CMK (cell line): ENCODE data around the gene SP3.

ENCODE experiments used
- DNase-seq: peaks from one replicate; pipeline ENCODE4 v3.0.0-alpha.2; 2010; ENCODE audit warnings: low read depth

SP3 gene

DNA sequence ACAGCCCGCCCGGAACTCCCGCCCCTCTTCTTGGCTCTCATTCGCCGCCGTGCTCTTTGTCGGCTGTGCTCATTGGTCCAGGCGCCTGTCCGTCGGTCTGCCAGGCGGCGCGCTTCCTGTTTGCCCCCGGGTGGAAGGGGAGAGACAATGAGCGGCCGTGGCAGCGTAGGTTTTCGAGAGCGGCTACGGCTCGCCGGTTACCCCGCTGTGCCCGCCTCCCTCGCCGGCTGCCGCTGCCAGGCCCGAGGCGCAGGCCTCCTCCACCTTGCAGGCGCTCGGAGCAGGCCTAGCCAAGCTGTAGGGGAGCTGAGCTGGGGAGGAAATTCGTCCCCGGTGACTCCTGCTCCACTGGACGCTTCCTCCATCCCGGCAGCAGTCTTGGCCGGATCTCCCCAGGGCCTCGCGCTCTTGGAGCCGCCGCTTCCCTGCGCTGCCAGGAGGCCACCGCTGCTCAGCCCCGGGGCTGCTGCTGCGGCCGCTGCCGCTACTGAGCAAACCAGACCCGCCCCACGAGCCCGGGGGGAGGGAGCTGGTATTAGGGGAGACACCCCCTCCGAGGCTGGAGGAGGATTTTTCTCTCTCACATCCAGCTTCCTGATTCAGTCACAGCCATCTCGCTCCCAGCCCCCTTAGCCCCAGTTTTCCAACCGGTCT is at the start of gene SP3:
TSS of gene SP3 (minus strand) at position 2 of the 654 bp plus-strand sequence. CDS start 202 bp downstream, outside the sequence.
- DNase-seq: peak; percentile 86

DNA sequence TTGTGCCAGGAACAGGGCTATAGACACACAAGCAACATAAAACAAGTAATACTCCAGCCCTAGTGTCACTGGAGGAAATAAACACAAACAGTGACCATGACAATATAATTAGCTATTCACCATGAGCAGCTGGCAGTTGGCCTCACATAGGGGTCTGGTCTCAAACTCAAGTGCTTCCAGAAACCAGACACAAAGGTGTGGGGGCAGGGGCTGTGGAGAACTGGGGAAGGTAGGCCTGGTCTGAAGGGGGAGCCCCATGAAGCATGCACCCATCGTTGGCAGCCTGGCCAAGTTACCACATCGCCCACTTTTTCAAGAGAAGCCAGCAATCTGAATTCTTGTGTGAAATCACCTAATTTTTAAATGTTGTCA is 49.5 kb upstream of the SP3 start:
- no peak for DNase-seq

DNA sequence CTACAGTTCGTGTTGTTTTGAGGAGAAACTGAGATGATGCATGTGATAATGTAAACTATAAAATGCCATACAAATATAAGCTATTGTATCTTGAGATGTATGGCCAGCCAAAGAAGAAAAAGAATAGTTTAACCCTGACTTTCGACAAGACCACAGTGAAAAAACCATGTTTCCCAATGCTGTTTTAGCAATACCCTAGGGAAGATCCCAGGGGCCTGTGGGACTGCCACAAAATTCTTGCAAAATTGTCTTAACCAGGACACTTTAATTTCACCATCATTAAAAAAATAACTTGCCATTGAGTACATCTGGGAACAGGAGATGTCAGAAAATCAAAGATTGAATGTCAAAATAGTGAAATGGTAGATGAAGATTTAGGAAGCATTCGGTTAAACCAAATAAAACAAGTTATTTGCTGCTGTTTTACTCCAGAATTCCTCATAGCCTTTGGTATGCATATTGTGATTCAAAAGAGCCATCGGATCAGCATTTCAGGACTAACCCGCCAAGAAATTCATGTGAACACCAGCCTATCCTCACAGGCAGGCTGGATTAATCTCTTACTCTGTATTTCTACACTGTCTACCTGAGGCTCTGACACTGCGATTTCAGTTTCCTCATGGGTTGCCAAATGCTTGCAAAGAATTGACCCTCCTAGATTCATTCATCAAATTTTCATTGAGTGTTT is 49.0 kb upstream of the SP3 start:
- DNase-seq: no peak

DNA sequence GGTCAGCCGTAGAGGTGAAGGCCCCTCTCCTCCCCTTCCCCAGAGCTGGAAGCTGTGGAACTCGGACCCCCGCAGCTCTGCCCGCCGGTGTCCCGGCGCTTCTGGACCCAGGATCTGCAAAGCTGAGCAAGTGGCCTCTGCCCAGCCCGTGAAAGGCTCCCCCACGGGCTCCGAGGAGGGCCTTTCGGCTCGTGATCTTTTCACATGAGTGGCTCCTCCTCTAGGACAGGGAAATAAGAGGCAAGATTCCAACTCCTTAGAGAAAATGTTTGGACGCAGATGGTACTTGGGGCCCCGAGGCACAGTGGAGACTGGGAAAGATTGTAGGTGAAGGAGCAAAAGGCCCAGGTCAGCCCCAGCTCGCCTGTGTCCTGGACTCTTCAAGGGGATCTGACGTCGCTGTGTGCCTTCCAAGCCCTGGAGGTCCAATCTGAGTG is 48.2 kb upstream of the SP3 start:
- DNase-seq: no peak

DNA sequence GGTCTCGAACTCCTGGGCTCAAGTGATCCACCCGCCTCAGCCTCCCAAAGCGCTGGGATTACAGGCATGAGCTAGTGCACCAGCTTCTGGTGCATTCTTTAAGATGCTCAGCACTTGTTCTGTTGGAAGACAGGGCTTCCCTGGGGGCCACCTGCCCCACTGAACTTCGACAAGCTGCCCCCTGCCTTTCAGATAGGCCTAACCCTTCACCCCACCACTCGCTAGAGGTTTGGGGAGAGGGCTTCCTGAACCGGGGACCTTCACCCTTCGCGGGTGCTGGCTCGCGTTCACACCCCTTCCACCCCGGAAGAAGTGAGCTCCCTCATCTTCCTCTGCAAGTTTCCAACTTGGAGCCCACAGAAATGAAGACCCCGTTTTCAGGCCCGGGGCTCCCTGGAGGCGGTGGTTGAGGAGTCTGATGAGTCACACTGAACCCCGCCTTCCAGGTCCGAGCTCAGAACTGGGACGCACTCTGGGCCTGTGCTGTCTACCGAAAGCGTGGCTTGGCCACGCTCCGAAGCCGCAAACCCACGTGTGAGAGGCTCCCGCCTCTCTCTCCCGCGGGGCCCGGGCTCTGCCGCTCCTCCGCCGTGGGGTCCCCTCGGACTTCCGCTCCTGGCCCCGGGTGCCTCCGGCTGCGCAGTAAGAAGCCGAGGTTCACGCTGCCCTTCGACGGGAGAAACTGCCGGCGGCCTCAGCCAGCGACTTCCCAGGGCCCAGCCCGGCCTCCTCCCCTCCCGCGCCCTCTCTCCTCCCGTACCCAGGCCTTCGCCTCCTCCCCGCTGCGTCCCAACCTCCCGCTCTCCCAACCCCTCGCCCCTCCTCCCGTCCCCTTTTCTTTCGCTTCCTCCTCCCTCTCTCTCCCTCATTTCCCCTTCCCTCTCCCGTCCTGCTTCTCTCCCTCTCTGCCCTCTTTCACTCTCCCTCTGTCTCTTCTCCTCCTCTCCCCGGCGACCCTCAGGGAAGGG is 47.5 kb upstream of the SP3 start:
- DNase-seq: no peak

GRCh38 chr2:174011796-174012195 is 46.6 kb upstream of the SP3 start:
- DNase-seq: no peak

DNA sequence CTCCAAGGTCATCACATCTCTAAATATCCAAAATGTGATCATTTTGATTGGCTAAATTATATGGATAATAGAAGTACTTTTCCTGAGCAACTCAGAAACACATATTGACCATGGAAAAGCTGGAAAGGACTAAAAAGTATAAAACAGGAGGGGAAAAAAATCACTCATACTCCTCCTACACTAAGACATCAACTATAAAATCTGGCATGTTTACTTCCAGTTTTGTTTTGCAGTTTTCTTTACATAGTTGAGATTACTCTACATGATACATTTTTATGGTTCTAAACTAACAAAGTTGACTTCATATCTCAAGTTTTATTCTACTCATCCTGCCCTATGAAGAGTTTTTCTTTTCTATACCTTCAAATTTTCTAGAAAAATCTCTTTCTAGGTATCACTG is 46.0 kb upstream of the SP3 start:
- DNase-seq: no peak

- no peak for DNase-seq
Observed at GRCh38 chr2:174009488-174010223, 44.5 kb upstream of the SP3 start.

DNA sequence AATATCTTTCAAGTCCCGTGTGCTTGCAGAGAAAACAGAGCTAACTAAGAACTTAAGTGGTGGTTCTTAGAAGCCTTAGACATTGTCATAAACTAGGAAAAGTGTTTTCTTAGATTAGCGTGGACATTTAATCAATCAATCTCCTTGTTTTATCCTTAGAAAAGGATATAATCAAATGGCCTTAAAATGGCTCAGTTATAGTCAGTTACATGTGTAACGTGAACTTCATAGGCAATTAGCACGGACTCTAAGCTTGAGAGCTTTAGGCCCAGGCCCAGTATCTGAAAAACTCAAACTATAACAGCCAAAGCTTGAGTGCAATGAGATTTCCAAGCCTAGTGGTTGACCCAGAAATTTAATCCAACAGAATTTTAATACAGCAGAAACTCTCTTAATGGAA is 43.5 kb upstream of the SP3 start:
- no peak for DNase-seq

DNA sequence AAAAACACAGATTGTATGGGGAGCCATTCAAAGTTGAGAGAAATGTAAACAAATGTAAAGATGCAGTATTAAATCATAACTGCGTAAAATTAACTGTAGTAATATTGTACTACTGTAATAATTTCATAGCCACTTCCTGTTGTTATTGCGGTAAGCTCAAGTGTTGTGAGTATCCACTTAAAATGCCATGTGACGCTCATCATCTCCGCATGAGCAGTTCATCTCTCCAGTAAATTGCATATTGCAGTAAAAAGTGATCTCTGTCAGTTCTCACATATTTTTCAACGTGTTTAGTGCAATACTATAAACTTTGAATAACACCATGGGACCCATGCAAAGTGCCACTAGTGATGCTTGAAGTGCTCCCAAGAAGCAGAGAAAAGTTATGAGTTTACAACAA is 41.8 kb upstream of the SP3 start:
- DNase-seq: no peak

GRCh38 chr2:174005801-174006419 is 40.7 kb upstream of the SP3 start:
- DNase-seq: no peak

GRCh38 chr2:174004905-174005605 is 39.9 kb upstream of the SP3 start:
- DNase-seq: no peak

DNA sequence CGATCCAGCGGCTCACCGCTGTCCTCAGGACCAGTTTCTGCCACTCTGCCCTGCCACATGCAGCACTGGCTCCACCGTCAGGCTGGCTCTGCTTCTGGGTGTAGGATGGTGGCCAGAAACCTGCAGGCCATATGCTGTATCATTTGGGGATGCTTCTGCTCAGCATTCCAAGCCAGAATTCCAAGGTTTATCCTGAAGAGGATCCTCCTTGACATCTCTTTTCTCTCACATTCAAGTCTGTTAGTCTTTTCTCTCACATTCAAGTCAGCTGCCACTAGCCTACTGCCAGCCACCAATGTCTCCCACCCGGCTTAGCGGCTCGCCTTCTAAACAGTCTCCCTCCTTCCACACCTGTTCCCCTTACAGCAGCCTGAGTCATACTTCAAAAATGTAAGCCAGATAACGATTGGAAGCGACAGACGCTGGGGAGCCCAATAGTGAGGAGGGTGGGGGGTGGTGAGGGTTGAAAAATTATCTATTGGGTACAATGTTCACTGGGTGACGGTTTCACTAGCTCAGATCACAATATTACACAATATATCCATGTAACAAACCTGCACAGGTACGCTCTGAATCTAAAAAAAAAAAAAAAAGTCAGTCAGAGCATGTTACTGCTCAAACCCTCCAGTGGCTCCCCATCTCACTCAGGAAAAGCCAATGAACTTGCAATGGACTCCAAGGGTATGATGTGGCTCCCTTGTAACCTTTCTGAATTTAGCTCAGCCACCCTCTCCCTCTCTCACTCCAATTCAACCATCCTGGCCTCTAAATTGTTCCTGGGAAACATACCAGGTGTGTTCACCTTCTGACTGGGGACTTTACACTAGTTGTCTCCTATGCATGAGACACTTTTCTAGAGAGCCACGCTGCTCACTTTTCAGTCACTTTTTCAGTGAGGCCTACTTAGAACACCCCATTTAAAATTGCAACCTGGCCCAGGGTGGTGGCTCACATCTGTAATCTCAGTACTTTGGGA is 38.8 kb upstream of the SP3 start:
- no peak for DNase-seq

DNA sequence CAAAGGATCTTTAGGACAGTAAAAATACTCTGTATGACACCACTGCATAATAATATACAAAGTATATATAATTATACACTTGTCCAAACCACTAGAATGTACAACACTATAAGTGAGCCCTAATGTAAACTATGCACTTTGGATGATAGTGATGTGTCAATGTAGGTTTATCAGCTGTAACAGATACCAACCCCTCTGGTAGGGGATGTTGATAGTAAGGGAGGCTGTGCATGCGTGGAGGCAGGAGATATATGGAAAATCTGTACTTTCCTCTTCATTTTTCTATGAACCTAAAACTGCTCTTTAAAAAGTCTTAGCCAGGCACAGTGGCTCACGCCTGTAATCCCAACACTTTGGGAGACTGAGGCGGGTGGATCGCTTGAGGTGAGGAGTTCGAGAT is 37.5 kb upstream of the SP3 start:
- DNase-seq: no peak

DNA sequence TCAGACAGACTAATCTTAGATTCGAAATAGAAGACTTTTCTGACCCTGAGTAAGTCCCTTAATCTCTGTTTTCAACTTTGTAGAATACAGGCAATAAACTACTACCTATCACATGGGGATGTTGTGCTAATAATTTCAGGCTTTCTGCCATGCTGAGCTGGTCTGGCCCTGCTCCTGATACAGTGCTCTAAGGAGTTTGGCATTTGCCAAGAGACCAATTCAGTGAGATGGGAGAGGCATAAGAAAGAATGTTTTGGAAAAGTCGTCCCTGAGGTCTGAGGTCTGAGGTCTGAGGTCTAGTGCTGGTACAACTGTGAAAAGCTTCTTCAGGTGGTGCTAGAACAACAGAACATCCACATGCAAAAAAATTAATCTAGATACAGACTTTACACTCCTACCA is 35.9 kb upstream of the SP3 start:
- no peak for DNase-seq

DNA sequence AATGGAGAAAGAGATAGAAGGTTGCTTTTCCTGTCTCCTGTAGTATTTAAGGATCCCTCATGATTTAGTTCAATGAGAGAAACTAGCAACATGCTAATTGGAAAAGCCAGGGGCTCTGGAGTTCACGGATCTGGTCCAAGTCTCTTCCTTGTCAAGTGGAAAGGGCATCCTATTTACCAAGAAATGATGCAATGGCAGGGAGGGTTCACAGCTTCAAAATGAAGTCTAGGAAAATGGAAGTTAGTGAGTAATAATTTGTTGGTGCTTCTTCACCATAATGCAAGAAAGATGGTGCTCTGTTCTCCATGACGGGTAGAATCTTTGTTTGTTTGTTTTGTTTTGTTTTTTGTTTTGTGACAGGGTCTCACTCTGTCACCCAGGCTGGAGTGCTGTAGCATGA is 34.6 kb upstream of the SP3 start:
- no peak for DNase-seq

DNA sequence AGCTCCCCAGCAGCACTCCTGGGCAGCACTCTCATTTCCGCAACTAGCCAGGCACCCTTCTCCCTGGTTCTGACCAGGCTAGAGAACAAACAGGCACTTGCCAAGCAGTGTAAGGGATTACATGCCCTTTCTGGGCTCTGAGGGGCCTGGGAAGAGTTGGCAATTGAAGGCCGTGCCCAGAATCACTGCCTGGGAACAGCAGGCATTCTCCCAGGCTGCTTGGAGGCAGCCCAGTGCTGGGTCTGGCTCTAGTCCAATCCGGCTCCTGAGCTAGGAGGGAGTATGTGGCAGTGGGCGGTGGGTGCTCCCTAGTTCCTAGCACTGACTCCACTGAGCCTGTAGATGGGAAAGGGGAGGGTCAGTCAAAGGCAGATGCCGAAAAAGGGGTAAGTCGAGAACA is 34.1 kb upstream of the SP3 start:
- DNase-seq: no peak

DNA sequence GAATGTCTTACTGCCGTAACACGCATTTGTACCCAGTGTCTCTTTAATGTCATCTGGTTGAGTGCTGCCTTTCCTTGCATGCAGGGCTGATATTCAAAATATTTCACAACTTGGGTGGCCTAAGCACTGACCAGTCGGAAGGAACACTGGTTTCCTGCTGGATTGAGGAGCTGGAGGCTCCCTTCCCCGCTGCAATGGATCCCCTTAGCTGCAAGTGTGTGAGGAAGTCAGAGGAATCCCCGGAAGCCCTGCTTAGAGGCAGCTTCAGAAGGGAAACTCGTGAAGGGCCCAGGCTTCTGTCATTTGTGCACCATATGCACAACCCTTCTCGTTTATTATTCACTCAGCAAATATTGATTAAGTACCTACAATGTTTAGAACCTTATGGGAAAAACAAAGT is 33.2 kb upstream of the SP3 start:
- DNase-seq: no peak

DNA sequence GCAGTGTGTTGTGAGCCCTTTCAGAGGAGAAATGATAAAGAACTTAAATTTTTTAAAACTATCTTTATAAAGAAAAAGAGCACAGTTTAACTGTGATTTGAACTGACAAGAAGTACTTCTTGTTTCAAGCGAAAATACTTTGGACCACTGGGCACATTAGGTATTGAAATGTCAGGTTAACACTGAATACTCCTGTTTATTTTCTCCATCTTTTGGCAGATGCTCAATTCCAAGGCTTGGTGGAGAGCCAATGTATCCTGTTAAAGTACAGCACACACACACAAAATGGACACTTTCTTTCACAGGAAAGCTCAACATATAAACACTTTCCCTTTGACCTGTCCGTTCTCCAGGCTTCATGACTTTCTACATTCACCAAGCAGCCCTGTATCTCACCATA is 32.6 kb upstream of the SP3 start:
- no peak for DNase-seq

- no peak for DNase-seq
Observed at GRCh38 chr2:173997269-173997668, 32.1 kb upstream of the SP3 start.
